ENCODE measurements around the gene PRKG1.
"Not testable (repeated sequence)": the region's sequence is repeated elsewhere in the genome, so short reads cannot be mapped to it uniquely, and the experiment has no call there.

The PRKG1 gene

DNA sequence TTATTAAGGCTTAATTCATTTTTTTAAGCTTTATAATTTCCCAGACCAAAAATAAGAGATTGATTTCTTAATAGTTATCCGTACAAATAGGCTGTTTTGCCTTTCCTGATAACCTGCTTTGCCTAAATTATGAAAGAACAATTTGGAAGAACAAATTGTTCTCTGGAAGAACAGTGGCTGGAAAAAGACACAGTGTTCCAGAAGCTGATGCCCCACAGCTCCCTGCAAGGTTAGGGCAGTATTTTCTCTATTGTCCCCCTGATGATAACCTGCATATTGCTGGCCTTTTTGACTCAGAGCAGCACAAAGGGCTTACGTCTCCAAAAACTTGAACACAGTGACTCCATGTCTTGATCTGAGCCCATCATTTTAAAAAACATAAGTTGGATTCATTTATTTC, 473.7 kb downstream of the PRKG1 start:
- H3K4me3 ChIP-seq (ENCODE audit: low read length), result no peak overlapping the region
- no peak for TF ChIP-seq ZNF274 (IDR thresholded peaks at IDR 0.05; ENCODE audit: low read depth, low read length)

DNA sequence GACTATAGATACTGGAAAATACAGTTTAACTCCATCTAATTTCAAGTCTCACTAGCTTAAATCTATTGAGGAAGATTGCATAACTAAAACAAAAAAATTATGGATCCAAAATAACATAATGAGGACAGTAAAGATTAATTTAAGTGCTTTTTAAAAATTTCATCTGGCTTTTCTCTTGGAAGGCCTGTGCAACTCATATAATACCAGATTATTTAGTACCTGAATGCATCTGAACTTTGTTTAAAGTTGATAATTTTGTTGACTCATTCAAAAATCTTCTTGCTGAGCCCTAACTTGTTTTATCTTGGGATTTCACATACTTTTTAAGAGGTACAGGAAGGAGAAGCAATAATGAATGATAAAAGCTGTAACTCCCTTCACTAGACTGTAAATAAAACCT, 478.6 kb downstream of the PRKG1 start:
- no peak for TF ChIP-seq ZNF274 (IDR thresholded peaks at IDR 0.05; ENCODE audit: low read depth, low read length)
- no peak overlapping the region for H3K4me3 ChIP-seq (ENCODE audit: low read length)

- no peak for TF ChIP-seq ZNF274 (IDR thresholded peaks at IDR 0.05; ENCODE audit: low read depth, low read length)
- H3K4me3 ChIP-seq (ENCODE audit: low read length), result no peak overlapping the region
These were observed 490.7 kb downstream of the PRKG1 start for GRCh38 chr10:51564896-51565510.

- no peak for TF ChIP-seq ZNF274 (IDR thresholded peaks at IDR 0.05; ENCODE audit: low read depth, low read length)
- H3K4me3 ChIP-seq (ENCODE audit: low read length), result no peak overlapping the region
These were observed 493.0 kb downstream of the PRKG1 start for GRCh38 chr10:51567271-51567670.

GRCh38 chr10:51569467-51569866, 495.2 kb downstream of the PRKG1 start:
- no peak for TF ChIP-seq ZNF274 (IDR thresholded peaks at IDR 0.05; ENCODE audit: low read depth, low read length)
- no peak overlapping the region for H3K4me3 ChIP-seq (ENCODE audit: low read length)

GRCh38 chr10:51574248-51575048, 500.2 kb downstream of the PRKG1 start:
- H3K4me3 ChIP-seq (ENCODE audit: low read length), result no peak overlapping the region
- no peak for TF ChIP-seq ZNF274 (IDR thresholded peaks at IDR 0.05; ENCODE audit: low read depth, low read length)

GRCh38 chr10:51581196-51581595, 506.9 kb downstream of the PRKG1 start:
- H3K4me3 ChIP-seq (ENCODE audit: low read length), result not testable (repeated sequence)

DNA sequence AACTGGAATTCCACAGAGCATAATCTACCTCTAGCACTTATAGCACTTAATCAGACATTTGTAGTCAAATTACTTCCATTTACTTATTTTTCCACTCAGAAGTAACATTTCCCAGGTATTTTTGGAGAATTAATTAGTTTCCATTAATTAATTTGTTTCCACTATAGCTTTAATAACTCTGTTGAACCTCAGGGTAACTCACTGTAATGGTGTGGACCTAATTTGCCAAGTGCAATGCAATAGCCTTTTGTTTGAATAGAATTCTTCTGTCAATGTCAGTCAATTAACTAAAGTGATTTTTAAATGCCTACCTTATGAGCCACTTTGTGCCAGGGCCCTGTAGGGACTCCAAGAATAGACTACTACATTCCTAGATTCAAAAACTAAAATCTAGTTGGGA, 509.7 kb downstream of the PRKG1 start:
- no peak for TF ChIP-seq ZNF274 (IDR thresholded peaks at IDR 0.05; ENCODE audit: low read depth, low read length)

DNA sequence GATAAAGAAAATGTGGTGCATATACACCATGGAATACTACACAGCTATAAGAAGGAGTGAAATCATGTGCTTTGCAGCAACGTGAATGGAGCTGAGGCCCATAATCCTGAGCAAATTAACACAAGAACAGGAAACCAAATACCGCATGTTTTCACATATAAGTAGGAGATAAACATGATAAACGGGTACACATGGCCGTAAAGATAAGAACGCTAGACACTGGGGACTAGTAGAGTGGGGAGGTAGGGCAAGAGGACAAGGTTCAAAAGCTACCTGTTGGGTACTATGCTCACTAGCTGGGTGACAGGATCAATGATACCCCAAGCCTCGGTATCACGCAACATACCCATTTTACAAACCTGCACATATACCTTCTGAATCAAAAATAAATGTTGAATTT, 511.5 kb downstream of the PRKG1 start:
- TF ChIP-seq ZNF274 (IDR thresholded peaks at IDR 0.05; ENCODE audit: low read depth, low read length), result no peak
- no peak overlapping the region for H3K4me3 ChIP-seq (ENCODE audit: low read length)

More for the DNA sequence above, 509.7 kb downstream of the PRKG1 start:
- no peak overlapping the region for H3K4me3 ChIP-seq (ENCODE audit: low read length)

DNA sequence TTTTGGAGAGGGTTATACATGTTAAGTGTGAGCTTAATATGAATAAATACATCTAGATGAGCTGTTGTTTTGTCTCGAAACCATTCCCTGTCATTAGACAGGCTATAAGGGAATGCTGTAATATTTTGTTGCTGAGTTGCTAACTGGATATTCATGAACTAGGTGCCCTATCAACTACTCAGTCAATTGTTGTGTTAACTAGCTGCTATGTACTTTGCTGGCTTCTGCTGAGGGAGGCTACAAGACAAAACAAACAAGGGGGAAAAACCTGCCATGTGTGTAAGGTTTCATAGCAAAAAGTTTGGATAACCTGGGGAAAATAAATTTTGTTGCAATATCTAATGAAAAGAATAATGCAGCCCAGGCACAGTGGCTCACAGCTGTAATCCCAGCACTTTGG, 514.7 kb downstream of the PRKG1 start:
- H3K4me3 ChIP-seq (ENCODE audit: low read length), result no peak overlapping the region
- no peak for TF ChIP-seq ZNF274 (IDR thresholded peaks at IDR 0.05; ENCODE audit: low read depth, low read length)

DNA sequence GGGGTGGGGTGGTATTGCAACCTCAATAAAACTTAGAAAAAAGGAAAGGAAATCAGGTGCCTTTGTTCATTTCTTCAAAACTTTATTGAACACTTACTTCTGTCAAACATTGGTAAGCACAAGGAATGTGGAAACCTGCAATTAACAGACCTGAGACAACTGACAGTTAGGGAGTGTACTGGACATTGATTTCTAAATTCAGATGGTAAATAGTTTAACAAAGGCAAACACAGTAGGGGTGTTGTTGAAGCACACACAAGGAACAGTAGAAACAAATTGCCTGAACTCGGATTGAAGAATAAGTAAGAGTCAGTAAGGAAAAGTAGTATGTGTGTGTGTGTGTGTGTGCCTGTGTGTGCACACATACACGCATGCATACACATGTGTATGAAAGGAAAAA, 516.5 kb downstream of the PRKG1 start:
- H3K4me3 ChIP-seq (ENCODE audit: low read length), result no peak overlapping the region
- TF ChIP-seq ZNF274 (IDR thresholded peaks at IDR 0.05; ENCODE audit: low read depth, low read length), result no peak

DNA sequence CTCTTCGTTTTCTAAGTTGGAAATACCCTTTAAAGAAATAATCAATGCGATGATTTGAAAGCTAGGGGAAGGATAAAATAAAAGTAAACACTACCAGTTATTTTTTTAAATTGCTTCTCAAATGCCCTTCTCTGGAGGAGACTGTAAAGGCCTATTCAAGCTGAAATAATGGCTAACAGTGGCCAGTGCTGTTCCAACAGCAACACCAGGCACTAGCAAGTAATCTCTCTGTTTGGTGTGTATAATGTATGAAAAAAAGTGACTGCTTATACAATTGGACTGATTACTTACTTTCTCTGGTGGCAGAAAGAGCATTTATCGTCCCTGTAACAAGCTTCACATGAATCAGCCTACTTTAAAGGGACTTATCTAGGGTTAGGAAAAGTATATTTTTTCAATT, 522.4 kb downstream of the PRKG1 start:
- no peak for TF ChIP-seq ZNF274 (IDR thresholded peaks at IDR 0.05; ENCODE audit: low read depth, low read length)
- H3K4me3 ChIP-seq (ENCODE audit: low read length), result no peak overlapping the region

DNA sequence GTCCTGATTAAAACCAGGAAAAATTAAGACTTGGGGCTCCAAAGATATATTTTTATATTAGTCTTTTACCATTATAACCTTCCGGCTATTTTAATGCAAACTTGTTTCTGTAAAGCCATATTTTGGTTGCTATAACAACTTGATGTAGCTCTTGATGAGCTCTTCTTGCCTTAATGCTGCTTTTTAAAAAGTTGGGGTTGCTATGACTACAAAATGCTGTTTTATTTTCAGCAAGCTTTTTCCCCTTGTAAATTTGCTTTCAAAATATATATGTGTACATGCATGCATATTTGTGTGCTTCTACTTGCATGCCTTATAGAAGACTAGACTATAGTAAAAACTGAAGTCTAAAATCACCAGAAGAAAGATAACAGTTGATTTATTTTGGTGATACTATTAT, 525.4 kb downstream of the PRKG1 start:
- no peak for TF ChIP-seq ZNF274 (IDR thresholded peaks at IDR 0.05; ENCODE audit: low read depth, low read length)
- no peak overlapping the region for H3K4me3 ChIP-seq (ENCODE audit: low read length)

- TF ChIP-seq ZNF274 (IDR thresholded peaks at IDR 0.05; ENCODE audit: low read depth, low read length), result no peak
- no peak overlapping the region for H3K4me3 ChIP-seq (ENCODE audit: low read length)
These were observed 528.0 kb downstream of the PRKG1 start for GRCh38 chr10:51602326-51602725.

DNA sequence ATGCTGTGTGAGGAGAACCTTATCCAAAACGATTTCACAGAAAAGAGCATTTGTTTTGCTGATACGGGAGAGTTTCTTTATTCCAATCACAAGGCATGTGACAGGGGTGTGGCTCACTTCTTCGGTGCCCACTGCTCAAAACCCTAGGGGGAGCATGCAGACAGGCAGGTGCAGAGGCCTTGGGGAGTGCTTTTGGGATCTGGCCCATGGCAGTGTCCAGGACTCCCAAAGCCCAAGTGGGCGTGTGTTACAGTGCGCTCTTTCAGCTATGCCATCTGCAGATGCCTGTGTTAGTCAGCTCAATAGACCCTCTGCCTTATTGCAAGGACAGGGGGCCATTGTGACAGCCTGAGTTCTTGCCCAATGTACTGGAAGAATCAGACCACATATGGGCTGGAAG, 530.3 kb downstream of the PRKG1 start:
- TF ChIP-seq ZNF274 (IDR thresholded peaks at IDR 0.05; ENCODE audit: low read depth, low read length), result no peak
- H3K4me3 ChIP-seq (ENCODE audit: low read length), result no peak overlapping the region
